ENCODE measurements around the gene ACAA1.
A peak's percentile ranks its signal among the peaks of the same experiment; 100 is the strongest.
"Not testable (repeated sequence)": the region's sequence is repeated elsewhere in the genome, so short reads cannot be mapped to it uniquely, and the experiment has no call there.

DNA sequence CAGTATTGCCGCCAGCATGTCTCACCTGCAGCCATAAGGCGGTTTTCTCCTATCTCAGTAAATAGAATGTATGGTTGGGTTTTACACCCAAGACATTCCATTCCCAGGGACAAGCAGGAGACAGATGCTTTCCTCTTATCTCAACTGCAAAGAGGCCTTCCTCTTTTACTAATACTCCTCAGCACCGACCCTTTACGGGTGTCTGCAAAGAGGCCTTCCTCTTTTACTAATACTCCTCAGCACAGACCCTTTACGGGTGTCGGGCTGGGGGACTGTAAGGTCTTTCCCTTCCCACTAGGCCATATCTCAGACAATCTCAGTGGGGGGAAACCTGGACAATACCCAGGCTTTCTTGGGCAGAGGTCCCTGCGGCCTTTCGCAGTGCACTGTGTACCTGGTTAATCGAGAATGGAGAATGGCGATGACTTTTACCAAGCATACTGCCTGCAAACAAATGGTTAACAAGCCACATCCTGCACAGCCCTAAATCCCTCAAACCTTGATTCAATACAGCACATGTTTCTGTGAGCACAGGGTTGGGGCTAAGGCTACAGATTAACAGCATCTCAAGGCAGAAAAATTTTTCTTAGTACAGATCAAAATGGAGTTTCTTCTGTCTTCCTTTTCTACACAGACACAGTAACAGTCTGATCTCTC is 1.2 kb downstream of the ACAA1 start:
- TF ChIP-seq, protein P1, sequence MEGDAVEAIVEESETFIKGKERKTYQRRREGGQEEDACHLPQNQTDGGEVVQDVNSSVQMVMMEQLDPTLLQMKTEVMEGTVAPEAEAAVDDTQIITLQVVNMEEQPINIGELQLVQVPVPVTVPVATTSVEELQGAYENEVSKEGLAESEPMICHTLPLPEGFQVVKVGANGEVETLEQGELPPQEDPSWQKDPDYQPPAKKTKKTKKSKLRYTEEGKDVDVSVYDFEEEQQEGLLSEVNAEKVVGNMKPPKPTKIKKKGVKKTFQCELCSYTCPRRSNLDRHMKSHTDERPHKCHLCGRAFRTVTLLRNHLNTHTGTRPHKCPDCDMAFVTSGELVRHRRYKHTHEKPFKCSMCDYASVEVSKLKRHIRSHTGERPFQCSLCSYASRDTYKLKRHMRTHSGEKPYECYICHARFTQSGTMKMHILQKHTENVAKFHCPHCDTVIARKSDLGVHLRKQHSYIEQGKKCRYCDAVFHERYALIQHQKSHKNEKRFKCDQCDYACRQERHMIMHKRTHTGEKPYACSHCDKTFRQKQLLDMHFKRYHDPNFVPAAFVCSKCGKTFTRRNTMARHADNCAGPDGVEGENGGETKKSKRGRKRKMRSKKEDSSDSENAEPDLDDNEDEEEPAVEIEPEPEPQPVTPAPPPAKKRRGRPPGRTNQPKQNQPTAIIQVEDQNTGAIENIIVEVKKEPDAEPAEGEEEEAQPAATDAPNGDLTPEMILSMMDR (IDR thresholded peaks at IDR 0.05; ENCODE audit: low read depth, low read length), result not testable (repeated sequence)
- not testable (repeated sequence) for TF ChIP-seq POLR2A (IDR thresholded peaks at IDR 0.05; ENCODE audit: extremely low read depth, insufficient read length)
- TF ChIP-seq, protein P2, sequence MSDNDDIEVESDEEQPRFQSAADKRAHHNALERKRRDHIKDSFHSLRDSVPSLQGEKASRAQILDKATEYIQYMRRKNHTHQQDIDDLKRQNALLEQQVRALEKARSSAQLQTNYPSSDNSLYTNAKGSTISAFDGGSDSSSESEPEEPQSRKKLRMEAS (IDR thresholded peaks at IDR 0.05; ENCODE audit: low read depth, low read length), result peak; percentile 51
